Stimulated activated naive CD8-positive, alpha-beta T cell treated with anti-CD3 and anti-CD28 coated beads, Interleukin-15, Interleukin-2, amounts not matched to agents 100 ng/mL and 50 ng/mL, for 24 hours (primary cell): ENCODE data around the gene SOX2.

ENCODE experiments used
- H3K27ac Mint-ChIP-seq: one replicate; pipeline ENCODE4 v1.8.0; 2021; ENCODE audit warnings: mild to moderate bottlenecking, mixed read lengths
- H3K27me3 Mint-ChIP-seq: one replicate; pipeline ENCODE4 v1.8.0; 2021; ENCODE audit warnings: mixed read lengths
- H3K36me3 Mint-ChIP-seq: one replicate; pipeline ENCODE4 v1.8.0; 2021; ENCODE audit warnings: low read depth, mixed read lengths
- H3K4me1 Mint-ChIP-seq: one replicate; pipeline ENCODE4 v1.8.0; 2021; ENCODE audit warnings: low read depth, mixed read lengths
- H3K4me3 Mint-ChIP-seq: one replicate; pipeline ENCODE4 v1.8.0; 2021; ENCODE audit warnings: mild to moderate bottlenecking, mixed read lengths
- H3K9me3 Mint-ChIP-seq: one replicate; pipeline ENCODE4 v1.8.0; 2021; ENCODE audit warnings: mixed read lengths

Gene SOX2

GRCh38 chr3:181699171-181699903, 12.4 kb upstream of the SOX2 start:
- no peak overlapping the region for H3K4me3 Mint-ChIP-seq
- H3K9me3 Mint-ChIP-seq: peaks cover 3% of the 10 kb centered on the region
- H3K4me1 Mint-ChIP-seq: peaks cover 14% of the 10 kb centered on the region
- no peak overlapping the region for H3K27ac Mint-ChIP-seq
- H3K27me3 Mint-ChIP-seq: peaks cover 88% of the 10 kb centered on the region
- no peaks in the 10 kb centered on the region for H3K36me3 Mint-ChIP-seq

GRCh38 chr3:181700168-181701087, 11.3 kb upstream of the SOX2 start:
- no peak overlapping the region for H3K27ac Mint-ChIP-seq
- peak overlapping the region; percentile 26 for H3K4me3 Mint-ChIP-seq
- H3K36me3 Mint-ChIP-seq: peaks cover 4% of the 10 kb centered on the region
- peaks cover 3% of the 10 kb centered on the region for H3K9me3 Mint-ChIP-seq
- peaks cover 94% of the 10 kb centered on the region for H3K27me3 Mint-ChIP-seq
- peaks cover 18% of the 10 kb centered on the region for H3K4me1 Mint-ChIP-seq

DNA sequence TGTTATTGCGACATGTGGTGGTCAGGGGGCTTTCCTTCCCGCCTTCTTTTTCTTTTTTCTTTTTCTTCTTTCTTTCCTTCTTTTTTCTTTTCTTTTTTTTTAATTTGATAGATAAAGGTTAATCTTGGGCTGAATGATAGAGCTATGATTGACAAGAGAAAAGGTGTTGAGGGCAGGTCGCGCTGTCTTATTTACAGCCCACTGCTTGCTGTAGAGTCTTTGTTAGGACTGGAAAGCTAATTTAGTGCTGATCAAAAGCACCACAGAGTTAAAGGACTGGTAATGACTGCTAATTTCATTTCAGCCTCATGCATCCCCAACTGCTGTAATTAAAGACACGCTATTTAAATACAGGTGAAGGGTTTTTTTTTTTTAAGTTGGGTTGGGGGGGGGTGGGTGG, 10.6 kb upstream of the SOX2 start:
- H3K4me3 Mint-ChIP-seq: no peak overlapping the region
- peaks cover 16% of the 10 kb centered on the region for H3K4me1 Mint-ChIP-seq
- H3K9me3 Mint-ChIP-seq: peaks cover 3% of the 10 kb centered on the region
- H3K27ac Mint-ChIP-seq: no peak overlapping the region
- peaks cover 4% of the 10 kb centered on the region for H3K36me3 Mint-ChIP-seq
- peaks cover 94% of the 10 kb centered on the region for H3K27me3 Mint-ChIP-seq

GRCh38 chr3:181703601-181704420, 7.9 kb upstream of the SOX2 start:
- peaks cover 4% of the 10 kb centered on the region for H3K36me3 Mint-ChIP-seq
- peaks cover 3% of the 10 kb centered on the region for H3K9me3 Mint-ChIP-seq
- H3K4me3 Mint-ChIP-seq: no peak overlapping the region
- H3K27me3 Mint-ChIP-seq: peaks cover 93% of the 10 kb centered on the region
- H3K27ac Mint-ChIP-seq: no peak overlapping the region
- H3K4me1 Mint-ChIP-seq: peaks cover 16% of the 10 kb centered on the region

DNA sequence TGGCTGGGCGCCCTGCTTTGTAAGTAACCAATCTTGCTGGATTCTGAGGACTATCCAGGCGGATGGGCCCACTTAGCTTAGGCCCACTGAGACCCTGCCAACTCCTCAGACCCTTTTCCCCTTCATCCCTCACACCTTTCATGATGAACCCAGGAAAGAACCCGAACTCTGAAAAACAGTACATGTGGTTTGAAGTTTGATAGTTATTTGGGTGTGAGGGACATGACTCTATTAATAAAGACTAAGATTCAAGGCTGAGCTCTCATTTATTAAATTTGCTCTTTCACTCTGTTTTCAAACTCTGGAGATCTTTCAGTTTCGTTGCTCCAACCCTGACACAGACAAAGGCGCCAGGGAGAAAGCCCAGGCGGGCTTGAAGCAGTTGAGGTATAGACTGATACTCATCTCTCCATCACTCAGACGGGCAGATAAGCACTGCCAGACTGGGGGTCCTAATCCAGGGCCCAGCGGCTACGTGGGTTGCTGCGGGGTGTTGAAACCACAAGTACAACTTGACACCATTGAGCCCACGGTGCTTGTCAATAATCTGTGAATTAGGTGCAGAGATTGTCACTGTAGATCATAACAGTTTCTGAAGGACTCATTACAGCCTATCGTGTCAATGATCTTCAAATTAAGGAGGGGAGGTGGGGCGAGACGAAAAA, 7.2 kb upstream of the SOX2 start:
- Mint-ChIP-seq H3K4me1 (peaks cover 17% of the 10 kb centered on the region), H3K9me3 (peaks cover 3% of the 10 kb centered on the region), H3K27me3 (peaks cover 93% of the 10 kb centered on the region), H3K36me3 (peaks cover 4% of the 10 kb centered on the region), H3K27ac (no peak overlapping the region), H3K4me3 (no peak overlapping the region)

GRCh38 chr3:181705086-181705480, 6.6 kb upstream of the SOX2 start:
- Mint-ChIP-seq H3K4me1 (peaks cover 19% of the 10 kb centered on the region), H3K36me3 (peaks cover 4% of the 10 kb centered on the region), H3K4me3 (no peak overlapping the region), H3K27me3 (peaks cover 93% of the 10 kb centered on the region), H3K9me3 (peaks cover 3% of the 10 kb centered on the region), H3K27ac (no peak overlapping the region)

GRCh38 chr3:181707980-181708379, 3.7 kb upstream of the SOX2 start:
- H3K27ac Mint-ChIP-seq: no peak overlapping the region
- H3K4me1 Mint-ChIP-seq: peaks cover 8% of the 10 kb centered on the region
- H3K27me3 Mint-ChIP-seq: peaks cover 74% of the 10 kb centered on the region
- H3K4me3 Mint-ChIP-seq: no peak overlapping the region
- peaks cover 4% of the 10 kb centered on the region for H3K36me3 Mint-ChIP-seq
- no peaks in the 10 kb centered on the region for H3K9me3 Mint-ChIP-seq

DNA sequence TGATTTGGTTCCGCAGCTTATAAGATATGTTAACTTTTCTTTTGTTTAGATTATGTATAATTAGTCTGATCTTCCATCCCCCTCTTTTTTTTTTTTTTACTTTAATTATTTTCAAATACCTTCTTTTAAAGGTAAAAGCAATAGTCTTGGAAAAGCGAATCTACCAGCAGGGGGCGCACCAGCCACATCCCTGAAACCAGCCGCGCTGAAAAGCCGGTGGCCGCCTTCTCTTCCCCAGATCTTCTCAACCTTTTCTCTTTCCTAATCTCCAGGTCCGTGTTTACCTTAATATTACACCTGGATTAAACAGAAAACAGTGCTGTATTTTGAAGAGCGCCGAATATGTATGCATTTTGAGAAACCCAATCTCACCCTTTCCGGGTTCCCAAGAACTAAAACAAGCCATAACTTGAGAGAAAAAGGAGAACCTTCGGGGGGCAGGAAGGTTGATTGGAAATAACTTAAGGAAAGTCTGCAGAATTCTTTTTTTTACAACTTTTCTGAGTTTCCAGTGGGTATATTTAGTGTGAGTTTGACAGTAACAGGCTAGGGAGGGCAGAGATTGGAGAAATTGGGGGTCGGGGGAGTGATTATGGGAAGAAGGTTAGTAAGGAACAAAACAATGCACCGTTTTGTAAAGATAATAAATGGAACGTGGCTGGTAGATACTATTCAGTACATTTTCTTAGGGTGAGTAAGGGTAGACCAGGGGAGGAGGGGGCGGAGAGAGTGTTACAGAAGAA, 2.0 kb upstream of the SOX2 start:
- Mint-ChIP-seq H3K4me1 (peaks cover 14% of the 10 kb centered on the region), H3K9me3 (no peaks in the 10 kb centered on the region), H3K4me3 (no peak overlapping the region), H3K27me3 (peaks cover 76% of the 10 kb centered on the region), H3K36me3 (peaks cover 9% of the 10 kb centered on the region), H3K27ac (no peak overlapping the region)

- Mint-ChIP-seq H3K27ac (no peak overlapping the region), H3K4me3 (no peak overlapping the region), H3K36me3 (peaks cover 7% of the 10 kb centered on the region), H3K27me3 (peaks cover 76% of the 10 kb centered on the region), H3K9me3 (no peaks in the 10 kb centered on the region), H3K4me1 (peaks cover 13% of the 10 kb centered on the region)
These were observed 1.1 kb upstream of the SOX2 start for GRCh38 chr3:181710345-181711291.

DNA sequence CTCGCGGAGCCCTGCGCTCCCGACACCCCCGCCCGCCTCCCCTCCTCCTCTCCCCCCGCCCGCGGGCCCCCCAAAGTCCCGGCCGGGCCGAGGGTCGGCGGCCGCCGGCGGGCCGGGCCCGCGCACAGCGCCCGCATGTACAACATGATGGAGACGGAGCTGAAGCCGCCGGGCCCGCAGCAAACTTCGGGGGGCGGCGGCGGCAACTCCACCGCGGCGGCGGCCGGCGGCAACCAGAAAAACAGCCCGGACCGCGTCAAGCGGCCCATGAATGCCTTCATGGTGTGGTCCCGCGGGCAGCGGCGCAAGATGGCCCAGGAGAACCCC, 464 bp downstream of the SOX2 start:
- H3K4me3 Mint-ChIP-seq: no peak overlapping the region
- no peak overlapping the region for H3K27ac Mint-ChIP-seq
- no peaks in the 10 kb centered on the region for H3K9me3 Mint-ChIP-seq
- peaks cover 7% of the 10 kb centered on the region for H3K36me3 Mint-ChIP-seq
- H3K4me1 Mint-ChIP-seq: peaks cover 13% of the 10 kb centered on the region
- H3K27me3 Mint-ChIP-seq: peaks cover 77% of the 10 kb centered on the region

DNA sequence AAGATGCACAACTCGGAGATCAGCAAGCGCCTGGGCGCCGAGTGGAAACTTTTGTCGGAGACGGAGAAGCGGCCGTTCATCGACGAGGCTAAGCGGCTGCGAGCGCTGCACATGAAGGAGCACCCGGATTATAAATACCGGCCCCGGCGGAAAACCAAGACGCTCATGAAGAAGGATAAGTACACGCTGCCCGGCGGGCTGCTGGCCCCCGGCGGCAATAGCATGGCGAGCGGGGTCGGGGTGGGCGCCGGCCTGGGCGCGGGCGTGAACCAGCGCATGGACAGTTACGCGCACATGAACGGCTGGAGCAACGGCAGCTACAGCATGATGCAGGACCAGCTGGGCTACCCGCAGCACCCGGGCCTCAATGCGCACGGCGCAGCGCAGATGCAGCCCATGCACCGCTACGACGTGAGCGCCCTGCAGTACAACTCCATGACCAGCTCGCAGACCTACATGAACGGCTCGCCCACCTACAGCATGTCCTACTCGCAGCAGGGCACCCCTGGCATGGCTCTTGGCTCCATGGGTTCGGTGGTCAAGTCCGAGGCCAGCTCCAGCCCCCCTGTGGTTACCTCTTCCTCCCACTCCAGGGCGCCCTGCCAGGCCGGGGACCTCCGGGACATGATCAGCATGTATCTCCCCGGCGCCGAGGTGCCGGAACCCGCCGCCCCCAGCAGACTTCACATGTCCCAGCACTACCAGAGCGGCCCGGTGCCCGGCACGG, 991 bp downstream of the SOX2 start:
- peaks cover 13% of the 10 kb centered on the region for H3K4me1 Mint-ChIP-seq
- no peak overlapping the region for H3K4me3 Mint-ChIP-seq
- peaks cover 7% of the 10 kb centered on the region for H3K36me3 Mint-ChIP-seq
- no peak overlapping the region for H3K27ac Mint-ChIP-seq
- H3K9me3 Mint-ChIP-seq: no peaks in the 10 kb centered on the region
- peaks cover 77% of the 10 kb centered on the region for H3K27me3 Mint-ChIP-seq

DNA sequence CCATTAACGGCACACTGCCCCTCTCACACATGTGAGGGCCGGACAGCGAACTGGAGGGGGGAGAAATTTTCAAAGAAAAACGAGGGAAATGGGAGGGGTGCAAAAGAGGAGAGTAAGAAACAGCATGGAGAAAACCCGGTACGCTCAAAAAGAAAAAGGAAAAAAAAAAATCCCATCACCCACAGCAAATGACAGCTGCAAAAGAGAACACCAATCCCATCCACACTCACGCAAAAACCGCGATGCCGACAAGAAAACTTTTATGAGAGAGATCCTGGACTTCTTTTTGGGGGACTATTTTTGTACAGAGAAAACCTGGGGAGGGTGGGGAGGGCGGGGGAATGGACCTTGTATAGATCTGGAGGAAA, 1.5 kb downstream of the SOX2 start:
- Mint-ChIP-seq H3K9me3 (no peaks in the 10 kb centered on the region), H3K27me3 (peaks cover 77% of the 10 kb centered on the region), H3K4me1 (peaks cover 13% of the 10 kb centered on the region), H3K27ac (no peak overlapping the region), H3K36me3 (peaks cover 7% of the 10 kb centered on the region), H3K4me3 (no peak overlapping the region)
